Breast epithelium (tissue), 3 donors: Measurements from ENCODE around the gene MYO18B.

Source experiments
- CTCF ChIP-seq, 3 donors: fragments of 450-650 bp; IDR thresholded peaks; one replicate each; pipeline ENCODE4 v1.5.1; 2016 to 2017; ENCODE audit warnings: antibody characterized with exemption in 3 of 3, mild to moderate bottlenecking in 3 of 3, moderate library complexity in 3 of 3
- POLR2A ChIP-seq: fragments of 450-650 bp; IDR thresholded peaks from one replicate; pipeline ENCODE4 v1.6.1; 2016; ENCODE audit warnings: antibody characterized with exemption, mild to moderate bottlenecking, moderate library complexity
- POLR2AphosphoS5 ChIP-seq, 3 donors: sonication (generic); formaldehyde crosslinking; IDR thresholded peaks; one replicate each; pipeline ENCODE4 v1.6.1; 2017; ENCODE audit warnings: antibody characterized with exemption in 3 of 3

- TF ChIP-seq CTCF (IDR thresholded peaks at IDR 0.05) (no peak), POLR2A (no peak), POLR2AphosphoS5 (IDR thresholded peaks at IDR 0.05) (no peak)
Measured at GRCh38 chr22:25827415-25827814, 85.4 kb downstream of the MYO18B start.
